ENCODE results near the gene FBXO31. TPM values are rescaled to one million over a fixed set of nuclear protein-coding genes. Genes with fewer than 3 reads are reported as not detected.

Gene FBXO31
- total and polyA plus RNA-seq, 2 donors (not counting 3 experiments of a cell fraction or from before 2014, with no cell fraction given), result 17.1 to 31.8 TPM

GRCh38 chr16:87414251-87414680 is 30.7 kb upstream of the FBXO31 start:
- CTCF ChIA-PET, result no interaction called here
- no peak overlapping the region for H3K4me3 ChIP-seq (replicated peaks in 1 of 3; ENCODE audit: insufficient read depth in 1 of 3, low read depth in 1 of 3, low read length in 3 of 3)
- no peak overlapping the region for H3K4me2 ChIP-seq (ENCODE audit: insufficient read depth, low read length)
- H3K27ac ChIP-seq (ENCODE audit: insufficient read depth, low read depth, low read length), result no peak overlapping the region
- no peaks in the 10 kb centered on the region for H3K9me3 ChIP-seq (replicated peaks; ENCODE audit: control insufficient read depth, insufficient read depth, low read length)
- no TSS peak for BruUV-seq (replicated peaks)
- no peak for DNase-seq (ENCODE audit: low read depth, low spot score)
- H3K9ac ChIP-seq (replicated peaks; ENCODE audit: extremely low read depth, insufficient read depth, low read length), result no peak overlapping the region
- dilution Hi-C loops (cut with MboI; ENCODE audit: extremely low pct_ligation_motif_present, low sequenced_read_pairs), result no loop called here
- intact Hi-C loops (cut with micrococcal nuclease), result no loop called here
- H2AFZ ChIP-seq (ENCODE audit: low read depth, low read length), result no peak overlapping the region
- FAIRE-seq, result no peak
- H3K79me2 ChIP-seq (ENCODE audit: control insufficient read depth, insufficient read depth, low read length), result no peaks in the 10 kb centered on the region
- no peaks in the 10 kb centered on the region for H3K4me1 ChIP-seq (ENCODE audit: control insufficient read depth, extremely low read depth, insufficient read depth, low read length)
- no peaks in the 10 kb centered on the region for H3K27me3 ChIP-seq (ENCODE audit: control insufficient read depth in 2 of 2, insufficient read depth in 2 of 2, low read length in 2 of 2)
- no peaks in the 10 kb centered on the region for H3K9me1 ChIP-seq (replicated peaks; ENCODE audit: control insufficient read depth, extremely low read depth, insufficient read depth, low read length)
- TF ChIP-seq POLR2A (IDR thresholded peaks at IDR 0.05; ENCODE audit: low read depth, low read length) (no peak), FOS (IDR thresholded peaks at IDR 0.05; ENCODE audit: borderline replicate concordance, insufficient read depth, low read length) (no peak), GATA2 (IDR thresholded peaks at IDR 0.05; ENCODE audit: insufficient read depth, insufficient read length, low read depth, low read length) (no peak), EZH2 (IDR thresholded peaks at IDR 0.05; ENCODE audit: borderline replicate concordance, low read depth, low read length, severe bottlenecking) (no peak)
- H4K20me1 ChIP-seq (replicated peaks; ENCODE audit: control insufficient read depth, extremely low read depth, insufficient read depth, low read length), result no peaks in the 10 kb centered on the region
- POLR2A ChIA-PET, result no interaction called here
- peaks cover 7 to 49% of the 10 kb centered on the region in 2 experiments for H3K36me3 ChIP-seq (ENCODE audit: control insufficient read depth in 2 of 2, extremely low read depth in 1 of 2, insufficient read depth in 2 of 2, low read length in 2 of 2)

DNA sequence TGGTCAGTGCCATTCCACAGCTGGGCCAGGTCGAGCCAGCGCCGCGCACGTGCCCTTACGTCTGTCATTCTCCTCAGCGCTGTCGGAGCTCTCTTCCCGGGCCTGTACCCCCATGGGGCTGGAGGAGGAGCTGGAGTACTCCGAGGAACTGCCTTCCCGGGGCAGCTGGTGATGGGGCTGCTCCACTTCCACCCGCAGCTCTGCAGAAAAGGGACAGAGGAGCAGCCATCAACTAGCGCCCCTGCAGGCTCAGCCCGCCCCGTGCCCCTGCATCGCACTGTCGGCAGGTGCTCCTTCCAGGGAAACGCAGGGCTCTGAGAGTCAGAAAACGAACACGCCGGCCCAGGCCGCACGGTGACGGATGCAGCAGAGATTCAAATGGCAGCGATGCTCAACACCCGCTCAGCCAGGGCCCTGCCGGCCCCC is 29.4 kb upstream of the FBXO31 start:
- Histone ChIP-seq H2AFZ (ENCODE audit: low read depth, low read length) (no peak overlapping the region), H3K9me3 (replicated peaks; ENCODE audit: control insufficient read depth, insufficient read depth, low read length) (no peaks in the 10 kb centered on the region), H4K20me1 (replicated peaks; ENCODE audit: control insufficient read depth, extremely low read depth, insufficient read depth, low read length) (no peaks in the 10 kb centered on the region), H3K4me3 (replicated peaks in 1 of 3; ENCODE audit: insufficient read depth in 1 of 3, low read depth in 1 of 3, low read length in 3 of 3) (no peak overlapping the region), H3K9me1 (replicated peaks; ENCODE audit: control insufficient read depth, extremely low read depth, insufficient read depth, low read length) (no peaks in the 10 kb centered on the region), H3K4me2 (ENCODE audit: insufficient read depth, low read length) (no peak overlapping the region), H3K27ac (ENCODE audit: insufficient read depth, low read depth, low read length) (no peak overlapping the region), H3K9ac (replicated peaks; ENCODE audit: extremely low read depth, insufficient read depth, low read length) (no peak overlapping the region), H3K4me1 (ENCODE audit: control insufficient read depth, extremely low read depth, insufficient read depth, low read length) (peaks cover 9% of the 10 kb centered on the region), H3K27me3 (ENCODE audit: control insufficient read depth in 2 of 2, insufficient read depth in 2 of 2, low read length in 2 of 2) (no peaks in the 10 kb centered on the region), H3K79me2 (ENCODE audit: control insufficient read depth, insufficient read depth, low read length) (no peaks in the 10 kb centered on the region), H3K36me3 (ENCODE audit: control insufficient read depth in 2 of 2, extremely low read depth in 1 of 2, insufficient read depth in 2 of 2, low read length in 2 of 2) (peaks cover 7 to 48% of the 10 kb centered on the region in 2 experiments)
- POLR2A ChIA-PET, result no interaction called here
- intact Hi-C loops (cut with micrococcal nuclease), result no loop called here
- no TSS peak for BruUV-seq (replicated peaks)
- no peak for FAIRE-seq
- dilution Hi-C loops (cut with MboI; ENCODE audit: extremely low pct_ligation_motif_present, low sequenced_read_pairs), result no loop called here
- TF ChIP-seq GATA2 (IDR thresholded peaks at IDR 0.05; ENCODE audit: insufficient read depth, insufficient read length, low read depth, low read length), result no peak
- no peak for TF ChIP-seq FOS (IDR thresholded peaks at IDR 0.05; ENCODE audit: borderline replicate concordance, insufficient read depth, low read length)
- TF ChIP-seq POLR2AphosphoS5 (IDR thresholded peaks at IDR 0.05; ENCODE audit: insufficient read depth, low read depth, low read length), result no peak
- no peak for TF ChIP-seq MYC (IDR thresholded peaks at IDR 0.05; ENCODE audit: low read depth, low read length)
- TF ChIP-seq, protein P1, sequence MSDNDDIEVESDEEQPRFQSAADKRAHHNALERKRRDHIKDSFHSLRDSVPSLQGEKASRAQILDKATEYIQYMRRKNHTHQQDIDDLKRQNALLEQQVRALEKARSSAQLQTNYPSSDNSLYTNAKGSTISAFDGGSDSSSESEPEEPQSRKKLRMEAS (IDR thresholded peaks at IDR 0.05; ENCODE audit: insufficient read depth, insufficient read length), result no peak
- TF ChIP-seq POLR2A (IDR thresholded peaks at IDR 0.05; ENCODE audit: low read depth, low read length), result no peak
- TF ChIP-seq JUN (IDR thresholded peaks at IDR 0.05; ENCODE audit: borderline replicate concordance, insufficient read depth, insufficient read length, low read depth), result no peak
- TF ChIP-seq CTCF (IDR thresholded peaks at IDR 0.05; ENCODE audit: extremely low read depth in 1 of 2, insufficient read depth in 1 of 2, low read depth in 1 of 2, low read length in 2 of 2), result no peak
- no peak for TF ChIP-seq EZH2 (IDR thresholded peaks at IDR 0.05; ENCODE audit: borderline replicate concordance, low read depth, low read length, severe bottlenecking)
- no peak for DNase-seq (ENCODE audit: low read depth, low spot score)
- CTCF ChIA-PET, result interaction anchor here (1.2 to 1.6 kb wide), 3 partner anchors 158 to 223 kb away, joined by 3 to 7 read pairs (median 6); no protein-coding TSS in a partner anchor

All from endothelial cell of umbilical vein (primary cell).